ENCODE results near the gene FBXO42.

The FBXO42 gene

GRCh38 chr1:16208270-16208987, 143.9 kb downstream of the FBXO42 start:
- H3K27me3 ChIP-seq (ENCODE audit: insufficient read depth, low read length): peaks cover 3% of the 10 kb centered on the region
- no peaks in the 10 kb centered on the region for H3K9me3 ChIP-seq (ENCODE audit: low read length)
- no peaks in the 10 kb centered on the region for H3K36me3 ChIP-seq (ENCODE audit: insufficient read depth, low read length)
- no peak overlapping the region for H2AFZ ChIP-seq (ENCODE audit: low read depth, low read length)
- H3K4me3 ChIP-seq (ENCODE audit: low read length): no peak overlapping the region
- peaks cover 11% of the 10 kb centered on the region for H3K4me1 ChIP-seq (ENCODE audit: insufficient read depth, low read length)

GRCh38 chr1:16207318-16208269, 144.7 kb downstream of the FBXO42 start:
- Histone ChIP-seq H3K36me3 (ENCODE audit: insufficient read depth, low read length) (no peaks in the 10 kb centered on the region), H3K27me3 (ENCODE audit: insufficient read depth, low read length) (peaks cover 3% of the 10 kb centered on the region), H3K4me1 (ENCODE audit: insufficient read depth, low read length) (peaks cover 11% of the 10 kb centered on the region), H3K9me3 (ENCODE audit: low read length) (no peaks in the 10 kb centered on the region), H2AFZ (ENCODE audit: low read depth, low read length) (peak overlapping the region; percentile 71), H3K4me3 (ENCODE audit: low read length) (peak overlapping the region; percentile 42)

- H3K36me3 ChIP-seq (ENCODE audit: insufficient read depth, low read length): no peaks in the 10 kb centered on the region
- H3K27me3 ChIP-seq (ENCODE audit: insufficient read depth, low read length): peaks cover 3% of the 10 kb centered on the region
- peaks cover 8% of the 10 kb centered on the region for H3K4me1 ChIP-seq (ENCODE audit: insufficient read depth, low read length)
- H3K9me3 ChIP-seq (ENCODE audit: low read length): no peaks in the 10 kb centered on the region
- peak overlapping the region; percentile 71 for H2AFZ ChIP-seq (ENCODE audit: low read depth, low read length)
- peak overlapping the region; percentile 42 for H3K4me3 ChIP-seq (ENCODE audit: low read length)
These were observed 145.5 kb downstream of the FBXO42 start for GRCh38 chr1:16206547-16207317.

GRCh38 chr1:16205891-16206546, 146.3 kb downstream of the FBXO42 start:
- Histone ChIP-seq H3K4me1 (ENCODE audit: insufficient read depth, low read length) (peaks cover 8% of the 10 kb centered on the region), H3K9me3 (ENCODE audit: low read length) (no peaks in the 10 kb centered on the region), H3K4me3 (ENCODE audit: low read length) (peak overlapping the region; percentile 45), H2AFZ (ENCODE audit: low read depth, low read length) (no peak overlapping the region), H3K27me3 (ENCODE audit: insufficient read depth, low read length) (peaks cover 3% of the 10 kb centered on the region), H3K36me3 (ENCODE audit: insufficient read depth, low read length) (no peaks in the 10 kb centered on the region)

GRCh38 chr1:16205334-16205671, 147.0 kb downstream of the FBXO42 start:
- Histone ChIP-seq H2AFZ (ENCODE audit: low read depth, low read length) (no peak overlapping the region), H3K27me3 (ENCODE audit: insufficient read depth, low read length) (no peaks in the 10 kb centered on the region), H3K9me3 (ENCODE audit: low read length) (no peaks in the 10 kb centered on the region), H3K36me3 (ENCODE audit: insufficient read depth, low read length) (no peaks in the 10 kb centered on the region), H3K4me1 (ENCODE audit: insufficient read depth, low read length) (peaks cover 8% of the 10 kb centered on the region), H3K4me3 (ENCODE audit: low read length) (no peak overlapping the region)

- no peaks in the 10 kb centered on the region for H3K36me3 ChIP-seq (ENCODE audit: insufficient read depth, low read length)
- no peak overlapping the region for H3K4me3 ChIP-seq (ENCODE audit: low read length)
- no peak overlapping the region for H2AFZ ChIP-seq (ENCODE audit: low read depth, low read length)
- no peaks in the 10 kb centered on the region for H3K9me3 ChIP-seq (ENCODE audit: low read length)
- H3K27me3 ChIP-seq (ENCODE audit: insufficient read depth, low read length): no peaks in the 10 kb centered on the region
- H3K4me1 ChIP-seq (ENCODE audit: insufficient read depth, low read length): peaks cover 5% of the 10 kb centered on the region
These were observed 147.5 kb downstream of the FBXO42 start for GRCh38 chr1:16204634-16205333.

- H3K4me1 ChIP-seq (ENCODE audit: insufficient read depth, low read length): peaks cover 2% of the 10 kb centered on the region
These were observed 148.1 kb downstream of the FBXO42 start for GRCh38 chr1:16204216-16204615.

GRCh38 chr1:16203550-16203949, 148.7 kb downstream of the FBXO42 start:
- no peak overlapping the region for H3K4me3 ChIP-seq (ENCODE audit: low read length)
- no peaks in the 10 kb centered on the region for H3K27me3 ChIP-seq (ENCODE audit: insufficient read depth, low read length)
- no peaks in the 10 kb centered on the region for H3K36me3 ChIP-seq (ENCODE audit: insufficient read depth, low read length)
- no peaks in the 10 kb centered on the region for H3K9me3 ChIP-seq (ENCODE audit: low read length)
- H2AFZ ChIP-seq (ENCODE audit: low read depth, low read length): no peak overlapping the region
- H3K4me1 ChIP-seq (ENCODE audit: insufficient read depth, low read length): peaks cover 2% of the 10 kb centered on the region

More at GRCh38 chr1:16204216-16204615, 148.1 kb downstream of the FBXO42 start:
- Histone ChIP-seq H3K4me3 (ENCODE audit: low read length) (no peak overlapping the region), H3K36me3 (ENCODE audit: insufficient read depth, low read length) (no peaks in the 10 kb centered on the region), H3K27me3 (ENCODE audit: insufficient read depth, low read length) (no peaks in the 10 kb centered on the region), H3K9me3 (ENCODE audit: low read length) (no peaks in the 10 kb centered on the region), H2AFZ (ENCODE audit: low read depth, low read length) (no peak overlapping the region)

- Histone ChIP-seq H3K4me3 (ENCODE audit: low read length) (no peak overlapping the region), H3K27me3 (ENCODE audit: insufficient read depth, low read length) (no peaks in the 10 kb centered on the region), H2AFZ (ENCODE audit: low read depth, low read length) (no peak overlapping the region), H3K9me3 (ENCODE audit: low read length) (no peaks in the 10 kb centered on the region), H3K36me3 (ENCODE audit: insufficient read depth, low read length) (no peaks in the 10 kb centered on the region), H3K4me1 (ENCODE audit: insufficient read depth, low read length) (peaks cover 2% of the 10 kb centered on the region)
These were observed 149.7 kb downstream of the FBXO42 start for GRCh38 chr1:16202281-16203210.

GRCh38 chr1:16199700-16200099, 152.6 kb downstream of the FBXO42 start:
- Histone ChIP-seq H3K27me3 (ENCODE audit: insufficient read depth, low read length) (no peaks in the 10 kb centered on the region), H3K36me3 (ENCODE audit: insufficient read depth, low read length) (no peaks in the 10 kb centered on the region), H2AFZ (ENCODE audit: low read depth, low read length) (no peak overlapping the region), H3K4me1 (ENCODE audit: insufficient read depth, low read length) (no peaks in the 10 kb centered on the region), H3K4me3 (ENCODE audit: low read length) (no peak overlapping the region), H3K9me3 (ENCODE audit: low read length) (no peaks in the 10 kb centered on the region)

- H3K9me3 ChIP-seq (ENCODE audit: low read length): no peaks in the 10 kb centered on the region
- H2AFZ ChIP-seq (ENCODE audit: low read depth, low read length): no peak overlapping the region
- H3K27me3 ChIP-seq (ENCODE audit: insufficient read depth, low read length): no peaks in the 10 kb centered on the region
- no peaks in the 10 kb centered on the region for H3K4me1 ChIP-seq (ENCODE audit: insufficient read depth, low read length)
- H3K36me3 ChIP-seq (ENCODE audit: insufficient read depth, low read length): no peaks in the 10 kb centered on the region
- no peak overlapping the region for H3K4me3 ChIP-seq (ENCODE audit: low read length)
These were observed 153.2 kb downstream of the FBXO42 start for GRCh38 chr1:16199157-16199501.

Data from neuron (in vitro differentiated cells).